IMR-90 (cell line): Measurements from ENCODE around the gene ADAM12.

ENCODE experiments used
- BHLHE40 ChIP-seq: fragments of 150-350 bp; IDR thresholded peaks from 2 replicates; pipeline ENCODE4 v1.6.1; 2016; ENCODE audit warnings: mild to moderate bottlenecking, low read depth, low read length
- CEBPB ChIP-seq: IDR thresholded peaks from 2 replicates; pipeline ENCODE4 v1.6.1; 2012; ENCODE audit warnings: low read depth, low read length, improper control_type of control experiment
- FOS ChIP-seq: fragments of 150-350 bp; IDR thresholded peaks from 2 replicates; pipeline ENCODE4 v1.6.1; 2016; ENCODE audit warnings: low read depth, low read length
- MAZ ChIP-seq: IDR thresholded peaks from 2 replicates; pipeline ENCODE4 v1.6.1; 2012; ENCODE audit warnings: low read depth, mild to moderate bottlenecking, low read length, improper control_type of control experiment, moderate library complexity, borderline replicate concordance
- MXI1 ChIP-seq: IDR thresholded peaks from 2 replicates; pipeline ENCODE4 v1.6.1; 2012; ENCODE audit warnings: low read depth, mild to moderate bottlenecking, low read length, moderate library complexity, borderline replicate concordance
- POLR2A ChIP-seq: IDR thresholded peaks from 2 replicates; pipeline ENCODE4 v1.6.1; 2012; ENCODE audit warnings: mild to moderate bottlenecking, low read depth, low read length
- RFX5 ChIP-seq: IDR thresholded peaks from 2 replicates; pipeline ENCODE4 v1.8.0; 2012; ENCODE audit warnings: low read depth, mild to moderate bottlenecking, low read length, moderate library complexity
- SMC3 ChIP-seq: fragments of 150-350 bp; IDR thresholded peaks from 2 replicates; pipeline ENCODE4 v1.6.1; 2016; ENCODE audit warnings: low read depth, mild to moderate bottlenecking, antibody characterized with exemption, low read length, moderate library complexity
- TF ChIP-seq, protein P1 (sequence below): fragments of 150-350 bp; IDR thresholded peaks from 2 replicates; pipeline ENCODE4 v1.6.1; 2017; ENCODE audit warnings: mild to moderate bottlenecking, antibody characterized with exemption, low read length, low read depth
- TF ChIP-seq, protein P2 (sequence below): conservative IDR thresholded peaks from 2 replicates; pipeline ENCODE4 v1.5.1; 2012; ENCODE audit warnings: mild to moderate bottlenecking, low read depth, low read length, improper control_type of control experiment

DNA sequence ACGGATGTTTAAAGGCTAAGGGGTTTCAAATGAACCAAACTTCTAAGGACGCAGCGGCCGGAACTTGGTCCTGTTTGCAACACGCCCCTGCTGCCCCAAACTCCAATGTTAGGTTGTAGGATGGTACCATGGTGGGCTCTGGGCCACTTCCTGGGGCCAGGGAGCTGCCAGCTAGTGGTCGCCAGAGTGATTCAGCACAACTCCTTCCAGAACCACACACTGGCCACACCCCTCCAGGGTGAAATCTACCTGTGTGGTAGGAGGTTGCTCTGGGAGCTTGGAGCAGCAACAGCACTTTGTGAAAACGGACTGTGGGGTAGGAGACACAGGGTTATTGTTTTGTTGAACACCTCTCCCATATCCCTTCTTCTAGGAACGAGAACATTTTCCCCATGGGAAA, 330.8 kb downstream of the ADAM12 start:
- TF ChIP-seq, protein P1, sequence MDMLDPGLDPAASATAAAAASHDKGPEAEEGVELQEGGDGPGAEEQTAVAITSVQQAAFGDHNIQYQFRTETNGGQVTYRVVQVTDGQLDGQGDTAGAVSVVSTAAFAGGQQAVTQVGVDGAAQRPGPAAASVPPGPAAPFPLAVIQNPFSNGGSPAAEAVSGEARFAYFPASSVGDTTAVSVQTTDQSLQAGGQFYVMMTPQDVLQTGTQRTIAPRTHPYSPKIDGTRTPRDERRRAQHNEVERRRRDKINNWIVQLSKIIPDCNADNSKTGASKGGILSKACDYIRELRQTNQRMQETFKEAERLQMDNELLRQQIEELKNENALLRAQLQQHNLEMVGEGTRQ = no peak
- TF ChIP-seq, protein P2, sequence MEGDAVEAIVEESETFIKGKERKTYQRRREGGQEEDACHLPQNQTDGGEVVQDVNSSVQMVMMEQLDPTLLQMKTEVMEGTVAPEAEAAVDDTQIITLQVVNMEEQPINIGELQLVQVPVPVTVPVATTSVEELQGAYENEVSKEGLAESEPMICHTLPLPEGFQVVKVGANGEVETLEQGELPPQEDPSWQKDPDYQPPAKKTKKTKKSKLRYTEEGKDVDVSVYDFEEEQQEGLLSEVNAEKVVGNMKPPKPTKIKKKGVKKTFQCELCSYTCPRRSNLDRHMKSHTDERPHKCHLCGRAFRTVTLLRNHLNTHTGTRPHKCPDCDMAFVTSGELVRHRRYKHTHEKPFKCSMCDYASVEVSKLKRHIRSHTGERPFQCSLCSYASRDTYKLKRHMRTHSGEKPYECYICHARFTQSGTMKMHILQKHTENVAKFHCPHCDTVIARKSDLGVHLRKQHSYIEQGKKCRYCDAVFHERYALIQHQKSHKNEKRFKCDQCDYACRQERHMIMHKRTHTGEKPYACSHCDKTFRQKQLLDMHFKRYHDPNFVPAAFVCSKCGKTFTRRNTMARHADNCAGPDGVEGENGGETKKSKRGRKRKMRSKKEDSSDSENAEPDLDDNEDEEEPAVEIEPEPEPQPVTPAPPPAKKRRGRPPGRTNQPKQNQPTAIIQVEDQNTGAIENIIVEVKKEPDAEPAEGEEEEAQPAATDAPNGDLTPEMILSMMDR = no peak
- TF ChIP-seq POLR2A = no peak
- TF ChIP-seq RFX5 = no peak
- no peak for TF ChIP-seq SMC3
- TF ChIP-seq FOS = no peak
- no peak for TF ChIP-seq BHLHE40
- TF ChIP-seq MAZ = no peak
- TF ChIP-seq MXI1 = no peak
- TF ChIP-seq CEBPB = no peak
